ENCODE data around the gene SLC26A8.

Gene SLC26A8

DNA sequence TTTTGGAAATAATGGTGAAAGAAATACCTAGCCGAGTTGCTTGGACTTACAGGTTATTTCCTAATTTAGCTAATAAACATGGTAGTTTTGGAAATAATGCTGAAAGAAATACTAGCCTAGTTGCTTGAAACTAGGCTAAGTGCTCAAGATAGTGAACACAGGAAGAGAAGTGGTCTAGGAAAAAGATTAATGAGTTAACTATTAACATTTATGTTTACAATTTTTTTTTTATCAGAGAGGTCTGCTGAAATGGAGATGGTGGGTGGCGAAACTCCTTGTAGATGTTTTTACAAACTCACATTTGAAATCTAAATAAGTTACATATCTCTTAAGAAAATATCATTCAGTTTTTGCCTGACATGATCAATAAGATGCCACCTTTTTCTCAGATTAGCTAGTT, 42.4 kb upstream of the SLC26A8 start:
- H3K27me3 ChIP-seq (ENCODE audit: control insufficient read depth in 2 of 2, insufficient read depth in 2 of 2, low read length in 2 of 2), result no peaks in the 10 kb centered on the region
- H3K27ac ChIP-seq (ENCODE audit: low read depth in 2 of 2, low read length in 2 of 2), result no peak overlapping the region
- H3K36me3 ChIP-seq (ENCODE audit: control insufficient read depth in 2 of 2, insufficient read depth in 2 of 2, low read length in 2 of 2), result peaks cover 0 to 3% of the 10 kb centered on the region in 2 donors
- H3K9ac ChIP-seq (ENCODE audit: low read depth in 1 of 2, low read length in 2 of 2), result no peak overlapping the region
- no peak overlapping the region for H3K4me3 ChIP-seq (ENCODE audit: low read length in 2 of 2)
- peaks cover 5 to 12% of the 10 kb centered on the region in 2 donors for H3K4me1 ChIP-seq (ENCODE audit: control insufficient read depth in 2 of 2, insufficient read depth in 2 of 2, low read length in 2 of 2)
- H3K9me3 ChIP-seq (ENCODE audit: control insufficient read depth in 2 of 2, low read length in 2 of 2), result no peaks in the 10 kb centered on the region

- H3K4me3 ChIP-seq (ENCODE audit: low read length in 2 of 2), result no peak overlapping the region
- H3K36me3 ChIP-seq (ENCODE audit: control insufficient read depth in 2 of 2, insufficient read depth in 2 of 2, low read length in 2 of 2), result peaks cover 2 to 10% of the 10 kb centered on the region in 2 donors
- no peak overlapping the region for H3K9ac ChIP-seq (ENCODE audit: low read depth in 1 of 2, low read length in 2 of 2)
- no peaks in the 10 kb centered on the region for H3K27me3 ChIP-seq (ENCODE audit: control insufficient read depth in 2 of 2, insufficient read depth in 2 of 2, low read length in 2 of 2)
- H3K27ac ChIP-seq (ENCODE audit: low read depth in 2 of 2, low read length in 2 of 2), result no peak overlapping the region
- peaks cover 5 to 12% of the 10 kb centered on the region in 2 donors for H3K4me1 ChIP-seq (ENCODE audit: control insufficient read depth in 2 of 2, insufficient read depth in 2 of 2, low read length in 2 of 2)
- H3K9me3 ChIP-seq (ENCODE audit: control insufficient read depth in 2 of 2, low read length in 2 of 2), result no peaks in the 10 kb centered on the region
Measured at GRCh38 chr6:36065916-36066315, 41.5 kb upstream of the SLC26A8 start.

DNA sequence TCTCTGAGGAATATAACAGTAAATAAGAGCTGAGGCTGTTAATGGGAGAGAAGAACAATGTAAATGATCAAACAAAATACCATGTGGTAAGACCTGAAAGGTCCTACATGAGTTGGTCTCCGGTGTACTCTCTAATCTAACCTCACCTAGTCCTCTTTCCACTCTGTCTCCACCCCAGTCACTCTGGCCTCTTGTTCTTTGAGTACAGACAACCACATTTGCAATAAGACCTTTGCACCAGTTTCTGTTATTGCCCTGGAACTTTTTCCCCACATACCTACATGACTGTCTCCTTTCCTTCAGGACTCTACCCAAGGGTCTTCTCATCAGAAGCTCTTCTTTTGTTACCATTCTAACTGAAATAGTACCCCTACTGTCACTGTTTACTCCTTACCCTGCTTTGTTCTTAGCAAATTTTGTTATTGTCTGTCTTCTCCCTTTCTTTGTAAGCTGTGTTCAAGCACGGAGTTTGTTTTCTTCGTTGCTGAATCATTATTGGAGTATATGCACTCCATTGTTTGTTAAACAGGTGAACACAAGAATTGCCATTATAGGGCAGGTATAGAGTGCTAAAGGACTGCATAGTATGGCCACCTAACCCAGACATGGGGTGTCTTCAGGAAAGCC, 40.4 kb upstream of the SLC26A8 start:
- Histone ChIP-seq H3K36me3 (ENCODE audit: control insufficient read depth in 2 of 2, insufficient read depth in 2 of 2, low read length in 2 of 2) (peaks cover 7 to 18% of the 10 kb centered on the region in 2 donors), H3K27ac (ENCODE audit: low read depth in 2 of 2, low read length in 2 of 2) (peak overlapping the region; percentile 18 to 46), H3K27me3 (ENCODE audit: control insufficient read depth in 2 of 2, insufficient read depth in 2 of 2, low read length in 2 of 2) (no peaks in the 10 kb centered on the region), H3K9ac (ENCODE audit: low read depth in 1 of 2, low read length in 2 of 2) (no peak overlapping the region), H3K4me3 (ENCODE audit: low read length in 2 of 2) (no peak overlapping the region), H3K4me1 (ENCODE audit: control insufficient read depth in 2 of 2, insufficient read depth in 2 of 2, low read length in 2 of 2) (peaks cover 5 to 12% of the 10 kb centered on the region in 2 donors), H3K9me3 (ENCODE audit: control insufficient read depth in 2 of 2, low read length in 2 of 2) (no peaks in the 10 kb centered on the region)

DNA sequence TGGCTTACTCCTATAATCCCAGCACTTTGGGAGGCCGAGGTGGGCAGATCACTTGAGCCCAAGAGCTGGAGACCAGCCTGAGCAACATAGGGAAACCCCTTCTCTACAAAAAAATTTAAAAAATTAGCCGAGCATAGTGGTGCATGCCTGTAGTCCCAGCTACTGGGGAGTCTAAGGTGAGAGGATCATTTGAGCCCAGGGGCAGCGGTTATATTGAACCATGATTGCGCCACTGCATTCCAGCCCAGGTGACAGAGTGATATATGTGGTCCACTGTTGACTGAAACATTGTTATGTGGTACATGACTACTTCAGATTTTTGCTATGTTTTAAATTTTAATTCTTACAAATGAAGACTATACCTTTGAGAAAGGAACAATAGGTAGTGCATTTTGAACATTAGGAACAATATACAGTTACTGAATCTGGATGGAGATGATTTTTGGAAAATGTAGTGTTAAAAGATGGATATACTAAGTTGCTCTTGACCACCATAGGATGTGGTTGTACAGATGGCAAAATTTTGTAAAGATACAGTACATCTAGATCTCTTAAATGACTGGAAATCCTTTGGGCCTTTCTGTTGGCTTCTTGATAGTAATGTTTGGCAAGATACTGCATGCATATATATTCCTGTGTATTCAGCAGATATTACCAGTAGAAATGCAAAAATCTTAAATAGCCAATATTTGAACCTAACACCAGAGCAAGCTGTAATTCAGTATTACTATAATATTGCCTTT, 39.0 kb upstream of the SLC26A8 start:
- Histone ChIP-seq H3K27ac (ENCODE audit: low read depth in 2 of 2, low read length in 2 of 2) (no peak overlapping the region), H3K27me3 (ENCODE audit: control insufficient read depth in 2 of 2, insufficient read depth in 2 of 2, low read length in 2 of 2) (no peaks in the 10 kb centered on the region), H3K9me3 (ENCODE audit: control insufficient read depth in 2 of 2, low read length in 2 of 2) (no peaks in the 10 kb centered on the region), H3K4me1 (ENCODE audit: control insufficient read depth in 2 of 2, insufficient read depth in 2 of 2, low read length in 2 of 2) (peaks cover 5 to 9% of the 10 kb centered on the region in 2 donors), H3K9ac (ENCODE audit: low read depth in 1 of 2, low read length in 2 of 2) (no peak overlapping the region), H3K4me3 (ENCODE audit: low read length in 2 of 2) (no peak overlapping the region), H3K36me3 (ENCODE audit: control insufficient read depth in 2 of 2, insufficient read depth in 2 of 2, low read length in 2 of 2) (peaks cover 11 to 25% of the 10 kb centered on the region in 2 donors)

GRCh38 chr6:36062247-36062646, 37.8 kb upstream of the SLC26A8 start:
- no peak overlapping the region for H3K4me3 ChIP-seq (ENCODE audit: low read length in 2 of 2)
- no peak overlapping the region for H3K27ac ChIP-seq (ENCODE audit: low read depth in 2 of 2, low read length in 2 of 2)
- H3K9me3 ChIP-seq (ENCODE audit: control insufficient read depth in 2 of 2, low read length in 2 of 2), result no peaks in the 10 kb centered on the region
- H3K27me3 ChIP-seq (ENCODE audit: control insufficient read depth in 2 of 2, insufficient read depth in 2 of 2, low read length in 2 of 2), result no peaks in the 10 kb centered on the region
- H3K4me1 ChIP-seq (ENCODE audit: control insufficient read depth in 2 of 2, insufficient read depth in 2 of 2, low read length in 2 of 2), result peaks cover 5 to 9% of the 10 kb centered on the region in 2 donors
- H3K9ac ChIP-seq (ENCODE audit: low read depth in 1 of 2, low read length in 2 of 2), result no peak overlapping the region
- peaks cover 11 to 25% of the 10 kb centered on the region in 2 donors for H3K36me3 ChIP-seq (ENCODE audit: control insufficient read depth in 2 of 2, insufficient read depth in 2 of 2, low read length in 2 of 2)

DNA sequence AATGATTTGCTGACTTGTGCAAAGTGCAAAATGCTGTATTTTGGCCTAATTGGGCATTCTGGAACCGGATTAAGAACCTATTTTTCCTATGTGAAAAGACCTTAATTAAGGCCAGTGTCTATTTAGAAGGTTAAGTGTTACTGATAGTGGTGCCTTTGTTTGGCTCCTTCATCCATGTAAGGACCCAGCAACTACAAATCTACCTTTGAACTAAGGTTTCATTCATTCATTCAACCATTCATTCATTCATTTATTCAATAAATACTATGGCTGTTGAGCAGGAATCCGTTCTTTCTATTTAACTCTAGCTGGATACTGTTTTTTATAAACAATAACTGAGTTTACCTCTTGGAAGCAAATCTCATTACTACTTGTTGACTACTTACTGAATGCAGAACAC, 36.8 kb upstream of the SLC26A8 start:
- peaks cover 11 to 27% of the 10 kb centered on the region in 2 donors for H3K36me3 ChIP-seq (ENCODE audit: control insufficient read depth in 2 of 2, insufficient read depth in 2 of 2, low read length in 2 of 2)
- no peak overlapping the region for H3K4me3 ChIP-seq (ENCODE audit: low read length in 2 of 2)

DNA sequence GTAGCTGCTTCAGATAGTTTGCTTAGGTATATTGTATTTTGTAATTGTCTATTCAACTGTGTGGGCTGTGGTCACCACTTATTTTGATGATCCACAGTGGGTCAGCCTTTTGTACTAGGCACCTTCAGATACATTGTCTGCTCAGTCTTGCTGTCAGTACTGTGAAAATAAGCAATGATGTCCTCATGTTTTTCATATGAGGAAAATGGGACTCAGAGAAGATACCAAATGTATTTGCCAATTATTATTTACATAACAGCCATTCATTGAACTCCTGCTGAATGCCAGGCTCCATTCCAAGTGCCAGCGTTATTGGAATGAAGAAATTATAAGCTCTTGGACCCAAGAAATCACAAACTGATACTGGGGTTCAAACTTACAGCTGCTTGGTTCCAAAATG, 31.7 kb upstream of the SLC26A8 start:
- H3K4me3 ChIP-seq (ENCODE audit: low read length in 2 of 2), result no peak overlapping the region
- no peaks in the 10 kb centered on the region for H3K9me3 ChIP-seq (ENCODE audit: control insufficient read depth in 2 of 2, low read length in 2 of 2)
- peaks cover 11 to 29% of the 10 kb centered on the region in 2 donors for H3K36me3 ChIP-seq (ENCODE audit: control insufficient read depth in 2 of 2, insufficient read depth in 2 of 2, low read length in 2 of 2)
- no peak overlapping the region for H3K27ac ChIP-seq (ENCODE audit: low read depth in 2 of 2, low read length in 2 of 2)
- no peaks in the 10 kb centered on the region for H3K27me3 ChIP-seq (ENCODE audit: control insufficient read depth in 2 of 2, insufficient read depth in 2 of 2, low read length in 2 of 2)
- H3K9ac ChIP-seq (ENCODE audit: low read depth in 1 of 2, low read length in 2 of 2), result no peak overlapping the region
- peaks cover 0 to 3% of the 10 kb centered on the region in 2 donors for H3K4me1 ChIP-seq (ENCODE audit: control insufficient read depth in 2 of 2, insufficient read depth in 2 of 2, low read length in 2 of 2)

More for the DNA sequence above, 36.8 kb upstream of the SLC26A8 start:
- no peak overlapping the region for H3K27ac ChIP-seq (ENCODE audit: low read depth in 2 of 2, low read length in 2 of 2)
- no peak overlapping the region for H3K9ac ChIP-seq (ENCODE audit: low read depth in 1 of 2, low read length in 2 of 2)
- no peaks in the 10 kb centered on the region for H3K27me3 ChIP-seq (ENCODE audit: control insufficient read depth in 2 of 2, insufficient read depth in 2 of 2, low read length in 2 of 2)
- peaks cover 0 to 9% of the 10 kb centered on the region in 2 donors for H3K4me1 ChIP-seq (ENCODE audit: control insufficient read depth in 2 of 2, insufficient read depth in 2 of 2, low read length in 2 of 2)
- no peaks in the 10 kb centered on the region for H3K9me3 ChIP-seq (ENCODE audit: control insufficient read depth in 2 of 2, low read length in 2 of 2)

DNA sequence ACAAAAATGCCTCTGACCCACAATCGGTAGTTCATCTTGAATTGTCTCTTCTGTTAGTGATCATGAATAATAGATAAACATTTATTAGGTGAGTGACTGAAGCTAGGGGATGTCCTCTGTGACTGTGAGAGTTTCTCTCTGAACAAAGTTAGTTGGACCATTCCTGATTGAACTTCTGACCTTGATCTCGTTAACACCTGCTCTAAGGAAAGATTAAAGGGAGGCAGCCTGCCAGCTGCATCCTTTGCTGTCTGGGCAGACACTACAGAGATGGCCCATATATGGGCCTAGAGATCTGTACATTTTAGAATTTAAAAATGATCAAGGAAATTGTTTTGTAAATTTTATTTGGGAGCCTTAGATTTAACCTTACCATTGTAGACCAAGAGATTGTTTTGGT, 30.5 kb upstream of the SLC26A8 start:
- Histone ChIP-seq H3K4me3 (ENCODE audit: low read length in 2 of 2) (no peak overlapping the region), H3K27ac (ENCODE audit: low read depth in 2 of 2, low read length in 2 of 2) (no peak overlapping the region), H3K27me3 (ENCODE audit: control insufficient read depth in 2 of 2, insufficient read depth in 2 of 2, low read length in 2 of 2) (no peaks in the 10 kb centered on the region), H3K36me3 (ENCODE audit: control insufficient read depth in 2 of 2, insufficient read depth in 2 of 2, low read length in 2 of 2) (peaks cover 4 to 18% of the 10 kb centered on the region in 2 donors), H3K4me1 (ENCODE audit: control insufficient read depth in 2 of 2, insufficient read depth in 2 of 2, low read length in 2 of 2) (peaks cover 8 to 10% of the 10 kb centered on the region in 2 donors), H3K9ac (ENCODE audit: low read depth in 1 of 2, low read length in 2 of 2) (no peak overlapping the region), H3K9me3 (ENCODE audit: control insufficient read depth in 2 of 2, low read length in 2 of 2) (no peaks in the 10 kb centered on the region)

GRCh38 chr6:36054415-36054814, 30.0 kb upstream of the SLC26A8 start:
- H3K27ac ChIP-seq (ENCODE audit: low read depth in 2 of 2, low read length in 2 of 2), result no peak overlapping the region

DNA sequence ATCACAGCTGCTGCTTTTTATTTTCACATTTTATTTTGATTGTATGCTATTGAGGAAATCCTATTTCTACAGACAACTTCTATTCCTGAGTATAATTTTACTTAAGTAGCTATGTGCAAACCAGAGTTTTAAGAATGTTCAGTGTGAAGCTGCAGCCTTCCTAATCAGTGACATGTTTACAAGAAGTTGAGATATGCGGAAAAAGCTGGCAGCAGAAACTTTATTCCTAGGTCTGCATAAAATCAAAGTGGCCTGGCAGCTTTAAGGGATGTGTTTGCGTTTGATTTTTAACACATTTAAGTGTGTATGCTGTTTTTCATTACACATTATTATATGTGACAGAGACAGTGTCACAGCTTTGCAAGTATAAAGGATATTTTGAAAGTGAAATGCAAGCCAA, 29.4 kb upstream of the SLC26A8 start:
- Histone ChIP-seq H3K9ac (ENCODE audit: low read depth in 1 of 2, low read length in 2 of 2) (no peak overlapping the region), H3K27ac (ENCODE audit: low read depth in 2 of 2, low read length in 2 of 2) (no peak overlapping the region), H3K4me1 (ENCODE audit: control insufficient read depth in 2 of 2, insufficient read depth in 2 of 2, low read length in 2 of 2) (peaks cover 10% of the 10 kb centered on the region in 2 donors), H3K9me3 (ENCODE audit: control insufficient read depth in 2 of 2, low read length in 2 of 2) (no peaks in the 10 kb centered on the region), H3K36me3 (ENCODE audit: control insufficient read depth in 2 of 2, insufficient read depth in 2 of 2, low read length in 2 of 2) (peaks cover 0 to 11% of the 10 kb centered on the region in 2 donors), H3K27me3 (ENCODE audit: control insufficient read depth in 2 of 2, insufficient read depth in 2 of 2, low read length in 2 of 2) (no peaks in the 10 kb centered on the region), H3K4me3 (ENCODE audit: low read length in 2 of 2) (no peak overlapping the region)

More at GRCh38 chr6:36054415-36054814, 30.0 kb upstream of the SLC26A8 start:
- peaks cover 0 to 14% of the 10 kb centered on the region in 2 donors for H3K36me3 ChIP-seq (ENCODE audit: control insufficient read depth in 2 of 2, insufficient read depth in 2 of 2, low read length in 2 of 2)
- no peak overlapping the region for H3K4me3 ChIP-seq (ENCODE audit: low read length in 2 of 2)
- no peaks in the 10 kb centered on the region for H3K9me3 ChIP-seq (ENCODE audit: control insufficient read depth in 2 of 2, low read length in 2 of 2)
- peaks cover 10% of the 10 kb centered on the region in 2 donors for H3K4me1 ChIP-seq (ENCODE audit: control insufficient read depth in 2 of 2, insufficient read depth in 2 of 2, low read length in 2 of 2)
- no peaks in the 10 kb centered on the region for H3K27me3 ChIP-seq (ENCODE audit: control insufficient read depth in 2 of 2, insufficient read depth in 2 of 2, low read length in 2 of 2)
- H3K9ac ChIP-seq (ENCODE audit: low read depth in 1 of 2, low read length in 2 of 2), result no peak overlapping the region
